Suprapubic skin (tissue), 4 donors: Measurements from ENCODE around the gene LCNL1. TPM values are rescaled to one million over a fixed set of nuclear protein-coding genes. Genes with fewer than 3 reads are reported as not detected.

ENCODE experiments used
- DNase-seq, 2 donors: peaks; one replicate each; pipeline ENCODE4 v3.0.0-alpha.2; 2019; ENCODE audit warnings: low spot score in 2 of 2
- H3K27ac ChIP-seq: fragments of 200-600 bp; sonication (generic); one replicate; pipeline ENCODE4 v1.5.1; 2019
- H3K27me3 ChIP-seq: fragments of 200-600 bp; sonication (generic); one replicate; pipeline ENCODE4 v1.5.1; 2019
- H3K36me3 ChIP-seq: fragments of 200-600 bp; sonication (generic); one replicate; pipeline ENCODE4 v1.5.1; 2019
- H3K4me1 ChIP-seq: fragments of 200-600 bp; sonication (generic); one replicate; pipeline ENCODE4 v1.5.1; 2019
- H3K4me3 ChIP-seq: fragments of 200-600 bp; sonication (generic); one replicate; pipeline ENCODE4 v1.5.1; 2019; ENCODE audit warnings: mild to moderate bottlenecking
- H3K9me3 ChIP-seq: fragments of 200-600 bp; sonication (generic); one replicate; pipeline ENCODE4 v1.5.1; 2019
- EP300 ChIP-seq: sonication (generic); formaldehyde crosslinking; IDR thresholded peaks from one replicate; pipeline ENCODE4 v1.6.1; 2017; ENCODE audit warnings: antibody characterized with exemption
- POLR2A ChIP-seq, 2 donors: fragments of 450-650 bp; IDR thresholded peaks; one replicate each; pipeline ENCODE4 v1.6.1; 2017; ENCODE audit warnings: antibody characterized with exemption in 2 of 2, mild to moderate bottlenecking in 2 of 2, moderate library complexity in 2 of 2
- POLR2AphosphoS5 ChIP-seq, 3 donors: sonication (generic); formaldehyde crosslinking; IDR thresholded peaks; one replicate each; pipeline ENCODE4 v1.6.1; 2017; ENCODE audit warnings: antibody characterized with exemption in 3 of 3
- WGBS: methylation state at CpG from one replicate; pipeline ENCODE4 v1.1.5; 2018; 5-methylcytosine and 5-hydroxymethylcytosine counted together
- total RNA-seq, 4 donors: library from RNA; depleted of rRNA; stranded (reverse); fragments of >200 nt; gene quantifications; one replicate each; pipeline ENCODE4 v1.1.0, GENCODE V29; 2016
- TF ChIP-seq, protein P1 (sequence below), 2 donors: fragments of 200-600 bp in 1 of 2; fragments of 450-650 bp in 1 of 2; sonication (generic) in 1 of 2; IDR thresholded peaks; one replicate each; pipeline ENCODE4 v1.5.1; 2016 to 2019; ENCODE audit warnings: antibody characterized with exemption in 2 of 2, mild to moderate bottlenecking in 1 of 2, moderate library complexity in 1 of 2

Gene LCNL1
- total RNA-seq, 4 donors from 2014 or later = 0.18 to 0.40 TPM; not detected in 2

DNA sequence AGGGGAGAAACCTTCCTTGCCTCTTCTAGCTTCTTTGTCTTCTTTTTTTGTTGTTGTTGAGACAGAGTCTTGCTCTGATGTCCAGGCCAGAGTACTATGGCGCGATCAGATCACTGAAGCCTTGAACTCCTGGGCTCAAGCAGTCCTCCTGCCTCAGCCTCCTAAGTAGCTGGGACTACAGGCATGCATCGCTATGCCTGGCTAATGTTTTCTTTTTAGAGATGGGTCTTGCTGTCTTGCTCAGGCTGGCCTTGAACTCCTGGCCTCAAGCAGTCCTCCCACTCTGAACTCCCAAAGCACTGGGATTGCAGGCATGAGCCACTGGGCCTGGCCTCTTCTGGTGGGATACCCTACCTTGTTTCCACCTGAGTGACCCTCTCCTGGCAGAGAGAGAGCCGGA, 6.1 kb downstream of the LCNL1 start:
- TF ChIP-seq, protein P1, sequence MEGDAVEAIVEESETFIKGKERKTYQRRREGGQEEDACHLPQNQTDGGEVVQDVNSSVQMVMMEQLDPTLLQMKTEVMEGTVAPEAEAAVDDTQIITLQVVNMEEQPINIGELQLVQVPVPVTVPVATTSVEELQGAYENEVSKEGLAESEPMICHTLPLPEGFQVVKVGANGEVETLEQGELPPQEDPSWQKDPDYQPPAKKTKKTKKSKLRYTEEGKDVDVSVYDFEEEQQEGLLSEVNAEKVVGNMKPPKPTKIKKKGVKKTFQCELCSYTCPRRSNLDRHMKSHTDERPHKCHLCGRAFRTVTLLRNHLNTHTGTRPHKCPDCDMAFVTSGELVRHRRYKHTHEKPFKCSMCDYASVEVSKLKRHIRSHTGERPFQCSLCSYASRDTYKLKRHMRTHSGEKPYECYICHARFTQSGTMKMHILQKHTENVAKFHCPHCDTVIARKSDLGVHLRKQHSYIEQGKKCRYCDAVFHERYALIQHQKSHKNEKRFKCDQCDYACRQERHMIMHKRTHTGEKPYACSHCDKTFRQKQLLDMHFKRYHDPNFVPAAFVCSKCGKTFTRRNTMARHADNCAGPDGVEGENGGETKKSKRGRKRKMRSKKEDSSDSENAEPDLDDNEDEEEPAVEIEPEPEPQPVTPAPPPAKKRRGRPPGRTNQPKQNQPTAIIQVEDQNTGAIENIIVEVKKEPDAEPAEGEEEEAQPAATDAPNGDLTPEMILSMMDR (IDR thresholded peaks at IDR 0.05) = no peak
- TF ChIP-seq POLR2AphosphoS5 (IDR thresholded peaks at IDR 0.05) (no peak), POLR2A (IDR thresholded peaks at IDR 0.05) (no peak), EP300 (no peak)
- no peak overlapping the region for H3K27ac ChIP-seq
- no peaks in the 10 kb centered on the region for H3K9me3 ChIP-seq
- DNase-seq = no peak
- no peak overlapping the region for H3K4me3 ChIP-seq
- no peaks in the 10 kb centered on the region for H3K36me3 ChIP-seq
- WGBS = 97% methylated on average over 4 of the region's 4 CpGs
- peaks cover 23% of the 10 kb centered on the region for H3K27me3 ChIP-seq
- H3K4me1 ChIP-seq = peaks cover 35% of the 10 kb centered on the region

DNA sequence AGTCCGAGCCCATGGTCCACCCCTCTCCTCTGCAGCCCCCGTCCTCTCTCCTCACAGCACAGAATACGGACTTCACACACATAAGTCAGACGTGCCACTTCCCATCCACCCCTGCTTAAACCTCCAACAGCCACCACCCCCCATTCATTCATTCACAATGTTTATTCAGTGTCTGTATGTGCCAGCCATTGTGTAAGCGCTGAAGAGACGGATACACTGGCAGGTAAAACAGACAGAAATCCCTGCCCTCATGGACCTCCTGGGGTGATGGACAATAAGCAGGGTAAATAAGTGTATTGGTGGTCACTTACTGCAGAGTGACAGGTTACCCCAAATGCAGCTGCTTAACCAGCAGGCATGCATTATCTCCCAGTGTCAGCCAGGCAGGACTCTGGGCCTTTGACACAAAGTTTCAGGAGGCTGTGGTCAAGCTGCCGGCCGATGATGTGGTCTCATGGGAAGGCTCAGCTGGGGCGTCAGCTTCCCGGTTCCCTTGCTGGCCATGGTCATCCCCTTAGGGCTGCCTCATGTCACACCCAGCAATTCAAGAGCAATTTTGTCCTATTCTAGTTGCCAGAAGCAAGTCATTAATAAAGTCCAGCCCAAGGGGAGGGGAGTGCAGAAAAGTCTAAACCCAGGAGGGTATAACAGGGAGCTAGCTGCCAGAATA, 7.6 kb downstream of the LCNL1 start:
- H3K4me3 ChIP-seq = no peak overlapping the region
- no peaks in the 10 kb centered on the region for H3K9me3 ChIP-seq
- WGBS = 82% methylated on average over 10 of the region's 10 CpGs
- no peak for DNase-seq
- H3K4me1 ChIP-seq = peaks cover 40% of the 10 kb centered on the region
- H3K36me3 ChIP-seq = no peaks in the 10 kb centered on the region
- H3K27ac ChIP-seq = no peak overlapping the region
- TF ChIP-seq EP300 (no peak), POLR2A (IDR thresholded peaks at IDR 0.05) (no peak), POLR2AphosphoS5 (IDR thresholded peaks at IDR 0.05) (no peak)
- TF ChIP-seq, protein P1 (IDR thresholded peaks at IDR 0.05) = no peak
- H3K27me3 ChIP-seq = peaks cover 10% of the 10 kb centered on the region

DNA sequence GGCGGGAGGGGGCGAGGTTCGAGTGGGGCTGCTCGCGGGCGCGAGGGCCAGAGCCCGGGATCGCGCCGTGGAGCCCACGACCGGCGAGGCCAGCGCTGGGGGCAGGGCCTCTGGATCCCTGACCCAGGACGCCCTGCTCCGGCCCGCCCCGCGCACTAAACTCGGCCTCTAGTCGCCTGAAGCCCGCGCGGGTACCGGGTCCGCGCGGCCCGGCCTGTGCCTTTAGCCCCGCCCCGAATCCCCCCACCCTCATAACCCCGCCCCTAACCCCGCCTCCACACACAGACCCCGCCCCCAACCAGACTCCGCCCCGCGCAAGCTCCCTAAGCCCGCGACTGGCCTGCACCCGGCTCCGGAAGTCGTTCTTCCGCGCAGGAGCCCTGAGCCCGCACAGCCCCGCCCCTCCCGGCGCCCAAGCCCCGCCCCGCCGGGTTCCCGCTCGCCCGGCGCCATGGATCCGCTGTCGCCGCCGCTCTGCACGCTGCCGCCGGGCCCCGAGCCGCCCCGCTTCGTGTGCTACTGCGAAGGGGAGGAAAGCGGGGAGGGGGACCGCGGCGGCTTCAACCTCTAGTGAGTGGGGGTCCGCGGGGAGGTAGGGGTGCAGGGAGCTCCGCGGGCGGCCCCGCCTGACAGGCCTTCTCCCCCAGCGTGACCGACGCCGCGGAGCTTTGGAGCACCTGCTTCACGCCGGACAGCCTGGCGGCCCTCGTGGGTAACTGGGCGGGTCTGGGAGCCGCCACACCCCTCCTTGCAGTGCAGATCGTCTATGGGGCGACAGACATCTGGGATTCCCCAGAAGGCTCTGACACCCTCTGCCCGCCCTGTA, 9.4 kb downstream of the LCNL1 start, which contains the start of gene PAXX:
PAXX (plus strand) TSS at position 430 of the 826 bp plus-strand sequence; CDS start at position 452, 22 bp downstream.
- Histone ChIP-seq H3K27me3 (no peaks in the 10 kb centered on the region), H3K27ac (peak within 1 kb of the TSS; percentile 82), H3K4me1 (peaks cover 56% of the 10 kb centered on the region), H3K9me3 (no peaks in the 10 kb centered on the region), H3K4me3 (peak within 1 kb of the TSS; percentile 82), H3K36me3 (no peaks in the 10 kb centered on the region)
- DNase-seq = peak; percentile 92 to 93
- WGBS = under 1% methylated on average over 26 of the region's 92 CpGs
- TF ChIP-seq, protein P1 (IDR thresholded peaks at IDR 0.05) = no peak
- TF ChIP-seq POLR2AphosphoS5 (IDR thresholded peaks at IDR 0.05) = no peak
- no peak for TF ChIP-seq POLR2A (IDR thresholded peaks at IDR 0.05)
- TF ChIP-seq EP300 = no peak

DNA sequence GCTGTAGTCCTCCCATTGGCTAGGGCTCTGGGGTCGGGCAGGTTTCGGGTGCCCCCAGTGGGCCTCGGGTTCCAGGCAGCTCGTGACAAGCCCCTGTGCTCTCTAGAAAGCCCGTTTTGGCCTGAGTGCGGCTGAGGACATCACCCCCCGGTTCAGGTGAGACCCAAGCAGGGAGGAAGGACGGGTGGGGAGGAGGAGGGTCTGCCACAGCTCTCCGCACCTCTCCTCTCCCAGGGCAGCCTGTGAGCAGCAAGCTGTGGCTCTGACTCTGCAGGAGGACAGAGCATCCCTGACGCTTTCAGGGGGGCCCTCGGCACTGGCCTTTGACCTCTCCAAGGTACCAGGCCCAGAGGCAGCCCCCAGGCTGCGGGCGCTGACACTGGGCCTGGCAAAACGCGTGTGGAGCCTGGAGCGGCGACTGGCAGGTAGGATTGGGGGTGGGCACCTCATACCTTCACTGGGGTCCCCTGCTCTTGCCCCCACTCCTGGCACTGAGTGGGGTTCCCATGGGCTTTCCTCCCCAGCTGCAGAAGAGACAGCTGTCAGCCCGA, 10.1 kb downstream of the LCNL1 start:
- WGBS = 40% methylated on average over 1 of the region's 18 CpGs
- Histone ChIP-seq H3K9me3 (no peaks in the 10 kb centered on the region), H3K27me3 (peaks cover 4% of the 10 kb centered on the region), H3K36me3 (no peaks in the 10 kb centered on the region), H3K4me1 (peaks cover 63% of the 10 kb centered on the region), H3K27ac (peak overlapping the region; percentile 82), H3K4me3 (peak overlapping the region; percentile 82)
- DNase-seq = no peak
- TF ChIP-seq EP300 = no peak
- TF ChIP-seq, protein P1 (IDR thresholded peaks at IDR 0.05) = no peak
- no peak for TF ChIP-seq POLR2AphosphoS5 (IDR thresholded peaks at IDR 0.05)
- no peak for TF ChIP-seq POLR2A (IDR thresholded peaks at IDR 0.05)
